HEK293 (cell line): Measurements from ENCODE around the gene CABP1.

Source experiments
- CTCF ChIA-PET: fragments of 350-600 bp; formaldehyde crosslinking; extraction: SDS; loops from one replicate; lab custom pipeline; 2021; ENCODE audit warnings: antibody characterized with exemption; lab: Yijun Ruan, JAX
- POLR2A ChIA-PET: fragments of 300-600 bp; formaldehyde crosslinking; extraction: SDS; loops from one replicate; lab custom pipeline; 2020; ENCODE audit warnings: antibody characterized with exemption, inconsistent platforms; lab: Yijun Ruan, JAX
- H3K27ac ChIP-seq: fragments of 200-500 bp; sonication (Bioruptor generic); 2 replicates; pipeline ENCODE4 v1.5.1; 2014; ENCODE audit warnings: low read depth, low read length, control low read depth, inconsistent platforms; ENCODE audit errors: extremely low read depth
- H3K36me3 ChIP-seq, 2 experiments: fragments of 200-500 bp in 1 of 2; sonication (Bioruptor generic) in 1 of 2; 1 replicate in 1 of 2; 2 replicates in 1 of 2; pipeline ENCODE4 v1.5.1; 2014 to 2017; ENCODE audit warnings: inconsistent platforms in 2 of 2, low read length in 2 of 2; ENCODE audit not compliant: control insufficient read depth in 2 of 2, insufficient read depth in 1 of 2
- H3K4me1 ChIP-seq: fragments of 200-500 bp; sonication (Bioruptor generic); 2 replicates; pipeline ENCODE4 v1.5.1; 2014; ENCODE audit warnings: mild to moderate bottlenecking, low read length, inconsistent platforms; ENCODE audit not compliant: control insufficient read depth, insufficient read depth
- H3K4me3 ChIP-seq: 2 replicates; pipeline ENCODE4 v1.5.1; 2011; ENCODE audit warnings: low read depth, mild to moderate bottlenecking, control low read depth, low read length, moderate library complexity
- H3K9me3 ChIP-seq: fragments of 200-500 bp; sonication (Bioruptor generic); 2 replicates; pipeline ENCODE4 v1.5.1; 2014; ENCODE audit warnings: low read depth, low read length, inconsistent platforms; ENCODE audit not compliant: control insufficient read depth, insufficient read depth
- GLI4 ChIP-seq: fragments of 450-650 bp; formaldehyde crosslinking; IDR thresholded peaks from 2 replicates; pipeline ENCODE4 v1.5.1; 2016; ENCODE audit warnings: missing biosample characterization, missing genetic modification characterization
- GLIS2 ChIP-seq: fragments of 450-650 bp; formaldehyde crosslinking; IDR thresholded peaks from 2 replicates; pipeline ENCODE4 v1.5.1; 2016; ENCODE audit warnings: missing biosample characterization, missing genetic modification characterization
- KLF7 ChIP-seq: fragments of 450-650 bp; formaldehyde crosslinking; IDR thresholded peaks from 2 replicates; pipeline ENCODE4 v1.5.1; 2016; ENCODE audit warnings: missing biosample characterization, missing genetic modification characterization, borderline replicate concordance
- REPIN1 ChIP-seq: fragments of 450-650 bp; formaldehyde crosslinking; IDR thresholded peaks from 2 replicates; pipeline ENCODE4 v1.5.1; 2017; ENCODE audit warnings: missing biosample characterization, missing genetic modification characterization, low read depth
- SCRT1 ChIP-seq: fragments of 450-650 bp; formaldehyde crosslinking; IDR thresholded peaks from 2 replicates; pipeline ENCODE4 v1.5.1; 2016; ENCODE audit warnings: missing biosample characterization, missing genetic modification characterization, borderline replicate concordance
- SCRT2 ChIP-seq: fragments of 450-650 bp; formaldehyde crosslinking; IDR thresholded peaks from 2 replicates; pipeline ENCODE4 v1.5.1; 2016; ENCODE audit warnings: missing biosample characterization, missing genetic modification characterization
- ZBTB7A ChIP-seq: fragments of 450-650 bp; formaldehyde crosslinking; IDR thresholded peaks from 2 replicates; pipeline ENCODE4 v1.5.1; 2016; ENCODE audit warnings: low read depth, missing biosample characterization, missing genetic modification characterization
- ZFHX2 ChIP-seq: fragments of 450-650 bp; formaldehyde crosslinking; conservative IDR thresholded peaks from 2 replicates; pipeline ENCODE4 v1.5.1; 2016; ENCODE audit warnings: missing biosample characterization, missing genetic modification characterization
- ZFP3 ChIP-seq: fragments of 450-650 bp; formaldehyde crosslinking; IDR thresholded peaks from 2 replicates; pipeline ENCODE4 v1.5.1; 2016; ENCODE audit warnings: low read depth, missing biosample characterization, missing genetic modification characterization
- ZNF10 ChIP-seq: fragments of 450-650 bp; formaldehyde crosslinking; IDR thresholded peaks from 2 replicates; pipeline ENCODE4 v1.5.1; 2017; ENCODE audit warnings: missing biosample characterization, missing genetic modification characterization
- ZNF138 ChIP-seq: fragments of 450-650 bp; formaldehyde crosslinking; IDR thresholded peaks from 2 replicates; pipeline ENCODE4 v1.5.1; 2016; ENCODE audit warnings: missing biosample characterization, missing genetic modification characterization, borderline replicate concordance
- ZNF302 ChIP-seq: fragments of 450-650 bp; formaldehyde crosslinking; IDR thresholded peaks from 2 replicates; pipeline ENCODE4 v1.5.1; 2016; ENCODE audit warnings: missing biosample characterization, missing genetic modification characterization, low read depth
- ZNF324 ChIP-seq: fragments of 450-650 bp; formaldehyde crosslinking; IDR thresholded peaks from 2 replicates; pipeline ENCODE4 v1.5.1; 2016; ENCODE audit warnings: missing biosample characterization, missing genetic modification characterization
- ZNF48 ChIP-seq: fragments of 450-650 bp; formaldehyde crosslinking; IDR thresholded peaks from 2 replicates; pipeline ENCODE4 v1.5.1; 2016; ENCODE audit warnings: missing biosample characterization, missing genetic modification characterization
- ZNF488 ChIP-seq: fragments of 450-650 bp; formaldehyde crosslinking; IDR thresholded peaks from 2 replicates; pipeline ENCODE4 v1.5.1; 2016; ENCODE audit warnings: missing biosample characterization, missing genetic modification characterization
- ZNF529 ChIP-seq: fragments of 450-650 bp; formaldehyde crosslinking; IDR thresholded peaks from 2 replicates; pipeline ENCODE4 v1.5.1; 2017; ENCODE audit warnings: missing genetic modification characterization, missing biosample characterization; ENCODE audit not compliant: insufficient replicate concordance
- ZNF585B ChIP-seq: fragments of 450-650 bp; formaldehyde crosslinking; IDR thresholded peaks from 2 replicates; pipeline ENCODE4 v1.5.1; 2016; ENCODE audit warnings: missing biosample characterization, missing genetic modification characterization
- ZNF596 ChIP-seq: fragments of 450-650 bp; IDR thresholded peaks from 2 replicates; pipeline ENCODE4 v1.5.0; 2018; ENCODE audit warnings: missing biosample characterization, mild to moderate bottlenecking, missing genetic modification characterization, moderate library complexity
- ZNF610 ChIP-seq: fragments of 450-650 bp; formaldehyde crosslinking; IDR thresholded peaks from 2 replicates; pipeline ENCODE4 v1.5.1; 2016; ENCODE audit warnings: missing biosample characterization, missing genetic modification characterization, borderline replicate concordance
- ZNF670 ChIP-seq: fragments of 450-650 bp; formaldehyde crosslinking; IDR thresholded peaks from 2 replicates; pipeline ENCODE4 v1.5.1; 2016; ENCODE audit warnings: missing biosample characterization, missing genetic modification characterization, low read depth
- ZNF747 ChIP-seq: fragments of 450-650 bp; formaldehyde crosslinking; IDR thresholded peaks from 2 replicates; pipeline ENCODE4 v1.5.1; 2016; ENCODE audit warnings: missing biosample characterization, missing genetic modification characterization
- ZNF837 ChIP-seq: fragments of 450-650 bp; formaldehyde crosslinking; IDR thresholded peaks from 2 replicates; pipeline ENCODE4 v1.5.1; 2016; ENCODE audit warnings: missing biosample characterization, missing genetic modification characterization
- ZNF843 ChIP-seq: fragments of 450-650 bp; formaldehyde crosslinking; IDR thresholded peaks from 2 replicates; pipeline ENCODE4 v1.5.1; 2016; ENCODE audit warnings: missing biosample characterization, missing genetic modification characterization
- TF ChIP-seq, protein P1 (sequence below): fragments of 450-650 bp; formaldehyde crosslinking; IDR thresholded peaks from 2 replicates; pipeline ENCODE4 v1.5.1; 2016; ENCODE audit warnings: missing biosample characterization, missing genetic modification characterization
- TF ChIP-seq, protein P2 (sequence below): fragments of 450-650 bp; formaldehyde crosslinking; IDR thresholded peaks from 2 replicates; pipeline ENCODE4 v1.5.1; 2016; ENCODE audit warnings: missing biosample characterization, missing genetic modification characterization
- TF ChIP-seq, protein P3 (sequence below): fragments of 450-650 bp; formaldehyde crosslinking; IDR thresholded peaks from 2 replicates; pipeline ENCODE4 v1.5.1; 2017; ENCODE audit warnings: missing biosample characterization, missing genetic modification characterization
- TF ChIP-seq, protein P4 (sequence below): fragments of 450-650 bp; formaldehyde crosslinking; IDR thresholded peaks from 2 replicates; pipeline ENCODE4 v1.5.1; 2016; ENCODE audit warnings: missing biosample characterization, missing genetic modification characterization

Gene CABP1

DNA sequence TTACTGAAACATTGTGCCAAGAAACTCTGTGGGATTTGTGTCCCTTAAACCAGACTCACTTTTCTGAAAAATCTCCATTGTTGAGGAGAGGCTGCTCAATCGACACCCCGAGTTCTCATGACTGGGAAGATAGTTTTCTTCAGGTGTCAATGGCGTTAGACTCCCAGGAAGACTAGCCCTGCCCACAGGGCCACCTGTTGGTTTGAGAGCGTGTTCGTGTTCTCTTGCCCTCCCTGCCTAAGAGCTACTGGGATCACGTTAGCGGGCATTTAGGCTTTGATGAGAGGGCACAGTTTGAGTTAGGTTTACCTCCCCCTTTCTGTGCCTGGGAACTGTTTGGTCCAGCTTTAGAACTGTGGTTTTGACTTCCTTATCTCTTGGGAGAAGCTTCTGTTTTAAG lies 59.1 kb downstream of the CABP1 start:
- Histone ChIP-seq H3K27ac (no peak overlapping the region), H3K4me1 (no peaks in the 10 kb centered on the region), H3K36me3 (peaks cover 42 to 93% of the 10 kb centered on the region in 2 experiments), H3K4me3 (no peak overlapping the region), H3K9me3 (no peaks in the 10 kb centered on the region)
- ChIA-PET CTCF (interaction anchor here (0.6 to 3.3 kb wide), 4 partner anchors 50 to 272 kb away, joined by 3 to 10 read pairs (median 4); no protein-coding TSS in a partner anchor), POLR2A (no interaction called here)
- TF ChIP-seq SCRT1 (tag by site-specific recombination) = peak; percentile 75
- TF ChIP-seq, protein P1, sequence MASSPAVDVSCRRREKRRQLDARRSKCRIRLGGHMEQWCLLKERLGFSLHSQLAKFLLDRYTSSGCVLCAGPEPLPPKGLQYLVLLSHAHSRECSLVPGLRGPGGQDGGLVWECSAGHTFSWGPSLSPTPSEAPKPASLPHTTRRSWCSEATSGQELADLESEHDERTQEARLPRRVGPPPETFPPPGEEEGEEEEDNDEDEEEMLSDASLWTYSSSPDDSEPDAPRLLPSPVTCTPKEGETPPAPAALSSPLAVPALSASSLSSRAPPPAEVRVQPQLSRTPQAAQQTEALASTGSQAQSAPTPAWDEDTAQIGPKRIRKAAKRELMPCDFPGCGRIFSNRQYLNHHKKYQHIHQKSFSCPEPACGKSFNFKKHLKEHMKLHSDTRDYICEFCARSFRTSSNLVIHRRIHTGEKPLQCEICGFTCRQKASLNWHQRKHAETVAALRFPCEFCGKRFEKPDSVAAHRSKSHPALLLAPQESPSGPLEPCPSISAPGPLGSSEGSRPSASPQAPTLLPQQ = no peak
- TF ChIP-seq ZNF596 = no peak
- TF ChIP-seq SCRT2 = peak; percentile 82; the same call in 1 of the 2 replicates
- TF ChIP-seq, protein P2, sequence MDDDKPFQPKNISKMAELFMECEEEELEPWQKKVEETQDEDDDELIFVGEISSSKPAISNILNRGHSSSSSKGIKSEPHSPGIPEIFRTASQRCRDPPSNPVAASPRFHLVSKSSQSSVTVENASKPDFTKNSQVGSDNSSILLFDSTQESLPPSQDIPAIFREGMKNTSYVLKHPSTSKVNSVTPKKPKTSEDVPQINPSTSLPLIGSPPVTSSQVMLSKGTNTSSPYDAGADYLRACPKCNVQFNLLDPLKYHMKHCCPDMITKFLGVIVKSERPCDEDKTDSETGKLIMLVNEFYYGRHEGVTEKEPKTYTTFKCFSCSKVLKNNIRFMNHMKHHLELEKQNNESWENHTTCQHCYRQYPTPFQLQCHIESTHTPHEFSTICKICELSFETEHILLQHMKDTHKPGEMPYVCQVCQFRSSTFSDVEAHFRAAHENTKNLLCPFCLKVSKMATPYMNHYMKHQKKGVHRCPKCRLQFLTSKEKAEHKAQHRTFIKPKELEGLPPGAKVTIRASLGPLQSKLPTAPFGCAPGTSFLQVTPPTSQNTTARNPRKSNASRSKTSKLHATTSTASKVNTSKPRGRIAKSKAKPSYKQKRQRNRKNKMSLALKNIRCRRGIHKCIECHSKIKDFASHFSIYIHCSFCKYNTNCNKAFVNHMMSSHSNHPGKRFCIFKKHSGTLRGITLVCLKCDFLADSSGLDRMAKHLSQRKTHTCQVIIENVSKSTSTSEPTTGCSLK (tag by site-specific recombination) = no peak
- no peak for TF ChIP-seq ZNF10
- TF ChIP-seq ZNF138 = no peak
- TF ChIP-seq, protein P3, sequence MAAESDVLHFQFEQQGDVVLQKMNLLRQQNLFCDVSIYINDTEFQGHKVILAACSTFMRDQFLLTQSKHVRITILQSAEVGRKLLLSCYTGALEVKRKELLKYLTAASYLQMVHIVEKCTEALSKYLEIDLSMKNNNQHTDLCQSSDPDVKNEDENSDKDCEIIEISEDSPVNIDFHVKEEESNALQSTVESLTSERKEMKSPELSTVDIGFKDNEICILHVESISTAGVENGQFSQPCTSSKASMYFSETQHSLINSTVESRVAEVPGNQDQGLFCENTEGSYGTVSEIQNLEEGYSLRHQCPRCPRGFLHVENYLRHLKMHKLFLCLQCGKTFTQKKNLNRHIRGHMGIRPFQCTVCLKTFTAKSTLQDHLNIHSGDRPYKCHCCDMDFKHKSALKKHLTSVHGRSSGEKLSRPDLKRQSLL (tag by site-specific recombination) = no peak
- no peak for TF ChIP-seq GLI4 (tag by site-specific recombination)

DNA sequence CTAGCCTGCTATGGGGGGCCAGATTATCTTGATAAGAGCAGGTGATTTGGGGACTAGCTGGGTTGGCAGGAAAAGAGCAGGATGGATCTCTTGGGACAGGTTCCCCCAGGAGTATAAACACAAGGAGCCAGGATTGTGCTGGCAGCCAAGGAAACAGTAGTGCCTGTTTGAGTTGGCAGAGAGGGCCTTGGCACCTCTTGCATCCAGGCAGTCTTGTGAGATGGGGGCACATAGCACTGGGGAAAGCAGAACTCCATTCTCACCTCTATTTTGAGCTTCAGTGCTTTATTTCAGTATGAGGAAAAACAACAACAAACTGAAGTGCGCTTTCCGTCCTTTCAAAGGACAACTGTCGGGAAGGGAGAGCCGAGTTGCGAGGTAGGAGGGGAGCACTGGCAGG lies 60.5 kb downstream of the CABP1 start:
- Histone ChIP-seq H3K36me3 (peaks cover 38 to 83% of the 10 kb centered on the region in 2 experiments), H3K4me1 (no peaks in the 10 kb centered on the region), H3K9me3 (no peaks in the 10 kb centered on the region), H3K4me3 (no peak overlapping the region), H3K27ac (no peak overlapping the region)
- CTCF ChIA-PET = interaction anchor here (0.5 to 3.3 kb wide), 2 partner anchors 52 to 240 kb away, joined by 3 to 10 read pairs; no protein-coding TSS in a partner anchor
- POLR2A ChIA-PET = interaction anchor here (1.1 kb wide), 1 partner anchor 24 kb away, joined by 3 read pairs; no protein-coding TSS in a partner anchor
- TF ChIP-seq ZNF324 = no peak
- no peak for TF ChIP-seq ZNF488 (tag by site-specific recombination)
- no peak for TF ChIP-seq REPIN1
- TF ChIP-seq ZFHX2 = no peak
- no peak for TF ChIP-seq ZNF48 (tag by site-specific recombination)
- TF ChIP-seq ZFP3 (tag by site-specific recombination) = no peak
- no peak for TF ChIP-seq KLF7 (tag by site-specific recombination)
- no peak for TF ChIP-seq ZNF585B
- TF ChIP-seq ZNF302 (tag by site-specific recombination) = no peak
- TF ChIP-seq, protein P4, sequence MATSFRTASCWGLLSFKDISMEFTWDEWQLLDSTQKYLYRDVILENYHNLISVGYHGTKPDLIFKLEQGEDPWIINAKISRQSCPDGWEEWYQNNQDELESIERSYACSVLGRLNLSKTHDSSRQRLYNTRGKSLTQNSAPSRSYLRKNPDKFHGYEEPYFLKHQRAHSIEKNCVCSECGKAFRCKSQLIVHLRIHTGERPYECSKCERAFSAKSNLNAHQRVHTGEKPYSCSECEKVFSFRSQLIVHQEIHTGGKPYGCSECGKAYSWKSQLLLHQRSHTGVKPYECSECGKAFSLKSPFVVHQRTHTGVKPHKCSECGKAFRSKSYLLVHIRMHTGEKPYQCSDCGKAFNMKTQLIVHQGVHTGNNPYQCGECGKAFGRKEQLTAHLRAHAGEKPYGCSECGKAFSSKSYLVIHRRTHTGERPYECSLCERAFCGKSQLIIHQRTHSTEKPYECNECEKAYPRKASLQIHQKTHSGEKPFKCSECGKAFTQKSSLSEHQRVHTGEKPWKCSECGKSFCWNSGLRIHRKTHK (tag by site-specific recombination) = no peak
- TF ChIP-seq GLIS2 (tag by site-specific recombination) = no peak
- no peak for TF ChIP-seq ZNF843 (tag by site-specific recombination)
- TF ChIP-seq ZBTB7A (tag by site-specific recombination) = no peak
- TF ChIP-seq ZNF529 (tag by site-specific recombination) = no peak
- no peak for TF ChIP-seq ZNF670
- TF ChIP-seq GLI4 (tag by site-specific recombination) = no peak
- TF ChIP-seq ZNF837 (tag by site-specific recombination) = no peak
- no peak for TF ChIP-seq ZNF747
- no peak for TF ChIP-seq ZNF610 (tag by site-specific recombination)
